NB4 (cell line): Measurements from ENCODE around the gene PDXDC1.
A peak's percentile ranks its signal among the peaks of the same experiment; 100 is the strongest.
"Not testable (repeated sequence)": the region's sequence is repeated elsewhere in the genome, so short reads cannot be mapped to it uniquely, and the experiment has no call there.

Experiments used
- DNase-seq: peaks from one replicate; pipeline ENCODE4 v3.0.0; 2010; ENCODE audit warnings: low read depth
- H3K4me3 ChIP-seq: one replicate; pipeline ENCODE4 v1.5.1; 2011; ENCODE audit warnings: mild to moderate bottlenecking, low read depth, low read length, moderate library complexity
- CTCF ChIP-seq: IDR thresholded peaks from one replicate; pipeline ENCODE4 v1.5.1; 2012; ENCODE audit warnings: low read depth, low read length
- MAX ChIP-seq: IDR thresholded peaks from 2 replicates; pipeline ENCODE4 v1.6.1; 2011; ENCODE audit warnings: low read depth, low read length
- MYC ChIP-seq: IDR thresholded peaks from 2 replicates; pipeline ENCODE4 v1.6.1; 2011; ENCODE audit warnings: low read depth, low read length
- POLR2A ChIP-seq: IDR thresholded peaks from 2 replicates; pipeline ENCODE4 v1.6.1; 2011; ENCODE audit warnings: mild to moderate bottlenecking; ENCODE audit not compliant: insufficient read length; ENCODE audit errors: extremely low read depth

Gene PDXDC1

GRCh38 chr16:15028345-15028715 lies 53.5 kb downstream of the PDXDC1 start:
- DNase-seq, H3K4me3 ChIP-seq: not testable (repeated sequence)

- H3K4me3 ChIP-seq, DNase-seq: not testable (repeated sequence)
These were observed 54.2 kb downstream of the PDXDC1 start for GRCh38 chr16:15028801-15029698.

- DNase-seq, H3K4me3 ChIP-seq: not testable (repeated sequence)
These were observed 54.9 kb downstream of the PDXDC1 start for GRCh38 chr16:15029749-15030148.

- no peak overlapping the region for H3K4me3 ChIP-seq
- TF ChIP-seq CTCF (no peak), MYC (no peak), POLR2A (no peak), MAX (no peak)
- peak; percentile 73 for DNase-seq
These were observed 56.4 kb downstream of the PDXDC1 start for GRCh38 chr16:15031179-15031578.

GRCh38 chr16:15031586-15031985 lies 56.8 kb downstream of the PDXDC1 start:
- DNase-seq: no peak
- TF ChIP-seq CTCF (no peak), MYC (no peak), POLR2A (no peak), MAX (no peak)
- no peak overlapping the region for H3K4me3 ChIP-seq

- no peak overlapping the region for H3K4me3 ChIP-seq
- no peak for TF ChIP-seq MAX
- no peak for TF ChIP-seq POLR2A
- TF ChIP-seq MYC: no peak
- TF ChIP-seq CTCF: no peak
- DNase-seq: no peak
These were observed 57.9 kb downstream of the PDXDC1 start for GRCh38 chr16:15032547-15033308.

GRCh38 chr16:15033309-15033707 lies 58.5 kb downstream of the PDXDC1 start:
- no peak overlapping the region for H3K4me3 ChIP-seq
- TF ChIP-seq POLR2A: no peak
- TF ChIP-seq MAX: no peak
- no peak for TF ChIP-seq CTCF
- TF ChIP-seq MYC: no peak
- no peak for DNase-seq
